ENCODE data around the gene XRN1.
"Not testable (repeated sequence)": the region's sequence is repeated elsewhere in the genome, so short reads cannot be mapped to it uniquely, and the experiment has no call there.

The XRN1 gene

GRCh38 chr3:142447852-142448823 is at the start of gene XRN1:
TSS of gene XRN1 (minus strand) at chr3:142448037. CDS start at chr3:142447944, 93 bp downstream.
- DNase-seq (ENCODE audit: low spot score): peak; percentile 99

- no peak for DNase-seq (ENCODE audit: low spot score)
These were observed 47.3 kb upstream of the XRN1 start for GRCh38 chr3:142495103-142495502.

- DNase-seq (ENCODE audit: low spot score): no peak
These were observed 44.3 kb upstream of the XRN1 start for GRCh38 chr3:142492184-142492583.

- no peak for DNase-seq (ENCODE audit: low spot score)
These were observed 41.9 kb upstream of the XRN1 start for GRCh38 chr3:142489572-142490323.

GRCh38 chr3:142484912-142485435 is 37.1 kb upstream of the XRN1 start:
- no peak for DNase-seq (ENCODE audit: low spot score)

GRCh38 chr3:142481196-142481595 is 33.4 kb upstream of the XRN1 start:
- no peak for DNase-seq (ENCODE audit: low spot score)

- no peak for DNase-seq (ENCODE audit: low spot score)
These were observed 23.0 kb upstream of the XRN1 start for GRCh38 chr3:142470826-142471225.

GRCh38 chr3:142468456-142468855 is 20.6 kb upstream of the XRN1 start:
- no peak for DNase-seq (ENCODE audit: low spot score)

GRCh38 chr3:142467768-142468167 is 19.9 kb upstream of the XRN1 start:
- no peak for DNase-seq (ENCODE audit: low spot score)

- no peak for DNase-seq (ENCODE audit: low spot score)
These were observed 12.9 kb upstream of the XRN1 start for GRCh38 chr3:142460689-142461088.

GRCh38 chr3:142459929-142460328 is 12.1 kb upstream of the XRN1 start:
- DNase-seq (ENCODE audit: low spot score): no peak

GRCh38 chr3:142459096-142459495 is 11.3 kb upstream of the XRN1 start:
- no peak for DNase-seq (ENCODE audit: low spot score)

GRCh38 chr3:142450881-142451280 is 3.0 kb upstream of the XRN1 start:
- no peak for DNase-seq (ENCODE audit: low spot score)

GRCh38 chr3:142450189-142450588 is 2.4 kb upstream of the XRN1 start:
- no peak for DNase-seq (ENCODE audit: low spot score)

GRCh38 chr3:142447301-142447851 is 461 bp downstream of the XRN1 start:
- peak; percentile 49 for DNase-seq (ENCODE audit: low spot score)

GRCh38 chr3:142445816-142446254 is 2.0 kb downstream of the XRN1 start:
- peak; percentile 18 for DNase-seq (ENCODE audit: low spot score)

- no peak for DNase-seq (ENCODE audit: low spot score)
These were observed 3.5 kb downstream of the XRN1 start for GRCh38 chr3:142444343-142444742.

- not testable (repeated sequence) for DNase-seq (ENCODE audit: low spot score)
These were observed 4.8 kb downstream of the XRN1 start for GRCh38 chr3:142443060-142443459.

- DNase-seq (ENCODE audit: low spot score): not testable (repeated sequence)
These were observed 8.2 kb downstream of the XRN1 start for GRCh38 chr3:142439499-142440220.

GRCh38 chr3:142438096-142438495 is 9.7 kb downstream of the XRN1 start:
- DNase-seq (ENCODE audit: low spot score): not testable (repeated sequence)

- DNase-seq (ENCODE audit: low spot score): no peak
These were observed 10.8 kb downstream of the XRN1 start for GRCh38 chr3:142436951-142437585.

All from GM03348 (cell line).